ENCODE results near the gene MEF2C.

- TF ChIP-seq CTCF (conservative IDR thresholded peaks at IDR 0.05 in 1 of 2, IDR thresholded peaks at IDR 0.05 in 1 of 2; ENCODE audit: low read depth in 1 of 2, low read length in 2 of 2): no peak
- TF ChIP-seq EZH2 (IDR thresholded peaks at IDR 0.05; ENCODE audit: low read length, missing control alignments): no peak
These were observed 4.4 kb upstream of the MEF2C start for GRCh38 chr5:88887342-88887741.
